Testis (tissue), 3 donors: ENCODE data around the gene LYPD6B. TPM values are rescaled to one million over a fixed set of nuclear protein-coding genes. Genes with fewer than 3 reads are reported as not detected.

Experiments
- DNase-seq: peaks from one replicate; pipeline ENCODE4 v3.0.0-alpha.2; 2019
- H3K27ac ChIP-seq, 2 donors: fragments of 200-600 bp; sonication (generic); one replicate each; pipeline ENCODE4 v1.5.1; 2019
- H3K27me3 ChIP-seq: fragments of 200-600 bp; sonication (generic); one replicate; pipeline ENCODE4 v1.5.1; 2019
- H3K36me3 ChIP-seq: fragments of 200-600 bp; sonication (generic); one replicate; pipeline ENCODE4 v1.5.1; 2017; ENCODE audit warnings: low read depth; ENCODE audit errors: missing control alignments
- H3K4me1 ChIP-seq: fragments of 200-600 bp; sonication (generic); one replicate; pipeline ENCODE4 v1.5.1; 2019
- H3K4me3 ChIP-seq, 2 donors: fragments of 200-600 bp; sonication (generic); one replicate each; pipeline ENCODE4 v1.5.1; 2017 to 2019
- H3K9me3 ChIP-seq: fragments of 200-600 bp; sonication (generic); one replicate; pipeline ENCODE4 v1.5.1; 2017
- POLR2A ChIP-seq: fragments of 450-650 bp; IDR thresholded peaks from one replicate; pipeline ENCODE4 v1.6.1; 2017; ENCODE audit warnings: antibody characterized with exemption, mild to moderate bottlenecking, moderate library complexity
- WGBS, 2 donors: methylation state at CpG; one replicate each; pipeline ENCODE4 v1.1.5; 2018; 5-methylcytosine and 5-hydroxymethylcytosine counted together
- intact Hi-C: fragments of 100-400 bp; cut with DNase I; formaldehyde crosslinking; loops from one replicate; pipeline ENCODE4 v1.15.1; 2023; ENCODE audit warnings: low total_unique reads
- polyA plus RNA-seq: library from polyadenylated mRNA; stranded (reverse); fragments of 350-450 nt; fragmentation: Illumina TruSeq; extraction: RNeasy Lipid Tissue Mini Kit (QIAGEN cat#74804); gene quantifications from one replicate; pipeline ENCODE4 v1.2.3, GENCODE V29; 2014; ENCODE audit warnings: low read depth, low replicate concordance; ENCODE audit not compliant: insufficient read depth
- total RNA-seq, 2 donors: library from RNA; depleted of rRNA; stranded (reverse); fragments of >200 nt; gene quantifications; one replicate each; pipeline ENCODE4 v1.2.3, GENCODE V29; 2016
- TF ChIP-seq, protein P1 (sequence below), 3 experiments: fragments of 450-650 bp in 2 of 3; fragments of 200-600 bp in 1 of 3; sonication (generic) in 1 of 3; IDR thresholded peaks; one replicate each; pipeline ENCODE4 v1.5.1; 2016 to 2019; ENCODE audit warnings: antibody characterized with exemption in 3 of 3, mild to moderate bottlenecking in 2 of 3, moderate library complexity in 1 of 3

LYPD6B gene
- total and polyA plus RNA-seq, 3 donors from 2014 or later, result 41.9 to 53.0 (median 45.2) TPM

DNA sequence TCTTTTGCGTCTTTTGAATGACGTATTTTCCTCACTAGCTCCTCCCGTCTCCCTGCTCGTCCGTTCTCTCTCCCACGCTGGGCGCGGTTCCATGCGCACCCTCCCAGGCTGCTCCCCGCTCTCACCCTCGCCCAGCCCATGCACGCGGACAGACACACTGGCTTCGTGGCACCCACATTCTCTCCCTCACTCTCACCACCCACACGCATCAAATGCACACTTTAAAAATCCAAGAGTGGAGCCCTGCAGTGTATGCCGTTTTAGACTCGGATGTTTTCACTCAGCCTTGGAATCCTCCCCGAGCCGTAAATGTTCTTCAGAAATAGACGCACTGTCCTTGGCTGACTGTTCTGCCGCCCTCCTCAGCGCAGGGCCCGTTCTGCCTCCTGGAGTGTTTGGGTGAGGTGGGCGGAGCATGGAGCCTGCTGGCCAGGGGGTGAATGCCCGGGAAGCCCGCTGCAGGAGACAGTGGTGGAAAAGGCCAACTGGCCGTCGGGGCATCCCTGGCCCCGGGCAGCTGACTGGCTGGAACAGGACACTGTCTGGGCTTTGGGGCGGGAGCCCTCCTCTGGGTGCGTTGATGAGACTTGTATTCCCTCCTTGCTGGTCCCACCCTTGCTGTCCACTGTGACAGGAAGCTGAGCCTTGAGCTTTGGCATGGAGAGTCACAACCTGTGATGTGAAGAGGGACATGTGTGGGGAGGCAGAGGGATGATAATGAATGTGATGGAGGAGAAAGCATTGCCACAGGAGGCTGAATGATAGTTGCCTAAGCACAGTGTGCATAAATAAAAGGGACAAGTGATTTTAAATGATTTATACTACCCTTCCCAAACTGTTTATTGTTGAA, 35.4 kb upstream of the LYPD6B start:
- 89 to 93% methylated on average over 29 to 31 of the region's 31 CpGs for WGBS, 2 donors
- no peaks in the 10 kb centered on the region for H3K27me3 ChIP-seq
- H3K27ac ChIP-seq, result no peak overlapping the region
- H3K4me1 ChIP-seq, result peaks cover 3% of the 10 kb centered on the region
- TF ChIP-seq POLR2A, result no peak
- TF ChIP-seq, protein P1, sequence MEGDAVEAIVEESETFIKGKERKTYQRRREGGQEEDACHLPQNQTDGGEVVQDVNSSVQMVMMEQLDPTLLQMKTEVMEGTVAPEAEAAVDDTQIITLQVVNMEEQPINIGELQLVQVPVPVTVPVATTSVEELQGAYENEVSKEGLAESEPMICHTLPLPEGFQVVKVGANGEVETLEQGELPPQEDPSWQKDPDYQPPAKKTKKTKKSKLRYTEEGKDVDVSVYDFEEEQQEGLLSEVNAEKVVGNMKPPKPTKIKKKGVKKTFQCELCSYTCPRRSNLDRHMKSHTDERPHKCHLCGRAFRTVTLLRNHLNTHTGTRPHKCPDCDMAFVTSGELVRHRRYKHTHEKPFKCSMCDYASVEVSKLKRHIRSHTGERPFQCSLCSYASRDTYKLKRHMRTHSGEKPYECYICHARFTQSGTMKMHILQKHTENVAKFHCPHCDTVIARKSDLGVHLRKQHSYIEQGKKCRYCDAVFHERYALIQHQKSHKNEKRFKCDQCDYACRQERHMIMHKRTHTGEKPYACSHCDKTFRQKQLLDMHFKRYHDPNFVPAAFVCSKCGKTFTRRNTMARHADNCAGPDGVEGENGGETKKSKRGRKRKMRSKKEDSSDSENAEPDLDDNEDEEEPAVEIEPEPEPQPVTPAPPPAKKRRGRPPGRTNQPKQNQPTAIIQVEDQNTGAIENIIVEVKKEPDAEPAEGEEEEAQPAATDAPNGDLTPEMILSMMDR (IDR thresholded peaks at IDR 0.05), result no peak
- H3K9me3 ChIP-seq, result no peaks in the 10 kb centered on the region
- intact Hi-C loops, result no loop called here
- no peak for DNase-seq
- H3K36me3 ChIP-seq, result no peaks in the 10 kb centered on the region
- no peak overlapping the region for H3K4me3 ChIP-seq

DNA sequence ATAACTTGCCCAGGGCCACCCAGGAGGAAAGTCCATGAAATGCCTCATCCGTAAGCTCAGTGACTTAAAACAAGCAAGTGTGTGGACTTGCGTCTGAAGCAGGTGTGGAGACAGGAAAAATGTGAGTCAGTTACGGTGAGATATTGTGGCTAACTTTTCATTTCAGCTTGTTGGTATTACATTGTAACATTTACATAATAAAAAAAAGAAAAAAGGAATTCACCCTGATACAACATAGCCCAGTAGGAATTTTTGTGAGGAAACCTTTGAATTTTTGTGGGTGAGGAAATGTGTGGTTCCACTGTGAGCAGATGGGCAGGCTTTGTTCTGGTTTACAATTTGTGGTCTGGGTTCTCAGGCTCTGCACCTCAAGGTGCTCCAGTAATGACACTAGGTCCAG, 33.7 kb upstream of the LYPD6B start:
- peaks cover 3% of the 10 kb centered on the region for H3K4me1 ChIP-seq
- intact Hi-C loops, result no loop called here
- H3K9me3 ChIP-seq, result no peaks in the 10 kb centered on the region
- TF ChIP-seq POLR2A, result no peak
- TF ChIP-seq, protein P1 (IDR thresholded peaks at IDR 0.05), result no peak
- 67 to 69% methylated on average over 3 of the region's 3 CpGs for WGBS, 2 donors
- no peaks in the 10 kb centered on the region for H3K27me3 ChIP-seq
- no peak for DNase-seq
- H3K27ac ChIP-seq, result no peak overlapping the region
- H3K36me3 ChIP-seq, result no peaks in the 10 kb centered on the region
- H3K4me3 ChIP-seq, result no peak overlapping the region

DNA sequence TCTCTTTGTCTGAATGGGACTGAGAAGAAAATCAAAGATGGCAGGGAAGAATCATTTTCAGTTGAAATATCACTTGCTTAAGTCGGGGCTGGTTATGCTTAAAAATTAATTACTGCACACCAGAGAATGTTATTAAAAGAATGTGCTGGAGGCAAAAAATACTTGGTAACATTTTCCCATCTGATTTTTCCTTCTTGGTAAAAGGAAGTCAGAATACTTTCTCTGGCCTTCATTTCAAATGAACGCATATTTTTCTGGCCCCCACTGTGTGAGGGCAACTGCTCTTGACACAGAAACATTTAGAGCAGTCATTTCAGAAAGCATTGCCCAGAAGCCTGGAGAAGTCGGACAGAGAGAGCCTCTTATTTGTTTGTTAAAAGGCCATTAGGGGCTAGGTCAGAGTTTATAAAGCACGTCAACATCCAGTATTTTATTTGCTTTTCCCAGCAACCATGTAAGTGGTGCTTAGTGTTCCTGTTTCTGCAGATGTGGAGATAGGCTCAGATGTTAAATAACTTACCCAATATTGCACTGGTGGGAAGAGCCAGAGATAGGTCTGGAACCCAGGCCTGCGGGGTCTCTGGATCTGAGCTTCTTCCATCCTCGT, 32.9 kb upstream of the LYPD6B start:
- Histone ChIP-seq H3K27me3 (no peaks in the 10 kb centered on the region), H3K36me3 (no peaks in the 10 kb centered on the region), H3K4me3 (no peak overlapping the region), H3K4me1 (peaks cover 3% of the 10 kb centered on the region), H3K27ac (no peak overlapping the region), H3K9me3 (no peaks in the 10 kb centered on the region)
- no peak for TF ChIP-seq POLR2A
- TF ChIP-seq, protein P1 (IDR thresholded peaks at IDR 0.05), result no peak
- no peak for DNase-seq
- WGBS, 2 donors, result 59 to 66% methylated on average over 6 of the region's 6 CpGs
- intact Hi-C loops, result no loop called here

DNA sequence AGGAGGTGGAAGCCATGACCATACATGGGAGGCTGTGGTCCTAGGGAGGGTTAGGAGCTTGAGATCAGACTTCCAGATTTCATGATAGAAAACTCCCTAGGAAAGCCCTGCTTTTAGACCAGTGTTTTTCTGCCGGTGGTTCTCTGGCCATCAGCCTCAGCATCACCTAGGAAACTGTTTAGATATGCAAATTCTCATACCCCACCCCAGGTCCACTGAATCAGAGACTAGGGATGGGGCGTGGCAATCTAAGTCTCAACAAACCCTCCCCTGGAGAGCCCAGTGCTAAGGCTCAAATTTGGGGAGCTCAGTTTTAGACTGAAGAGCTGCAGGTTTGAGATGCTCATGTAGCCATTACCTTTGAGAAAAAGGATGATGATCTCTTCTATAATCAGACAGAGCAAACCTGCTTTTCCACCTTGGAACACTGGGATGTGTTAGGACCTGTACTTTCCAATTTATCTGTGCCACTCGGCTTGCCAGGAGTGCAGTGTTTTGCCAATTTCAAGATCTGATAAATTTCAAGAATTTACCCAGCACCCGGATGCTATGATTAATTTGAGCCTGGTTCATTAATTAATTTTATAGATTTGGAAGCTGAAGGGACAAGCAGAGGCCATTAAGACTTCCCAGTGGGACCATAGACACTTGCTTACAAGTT, 31.5 kb upstream of the LYPD6B start:
- WGBS, 2 donors, result 80 to 84% methylated on average over 4 of the region's 4 CpGs
- Histone ChIP-seq H3K27ac (no peak overlapping the region), H3K27me3 (no peaks in the 10 kb centered on the region), H3K4me3 (no peak overlapping the region), H3K36me3 (no peaks in the 10 kb centered on the region), H3K4me1 (peaks cover 3% of the 10 kb centered on the region), H3K9me3 (no peaks in the 10 kb centered on the region)
- TF ChIP-seq POLR2A, result no peak
- TF ChIP-seq, protein P1 (IDR thresholded peaks at IDR 0.05), result no peak
- DNase-seq, result no peak
- intact Hi-C loops, result no loop called here
